ENCODE data around the gene TRIOBP.
"Not testable (repeated sequence)": the region's sequence is repeated elsewhere in the genome, so short reads cannot be mapped to it uniquely, and the experiment has no call there.

TRIOBP gene

DNA sequence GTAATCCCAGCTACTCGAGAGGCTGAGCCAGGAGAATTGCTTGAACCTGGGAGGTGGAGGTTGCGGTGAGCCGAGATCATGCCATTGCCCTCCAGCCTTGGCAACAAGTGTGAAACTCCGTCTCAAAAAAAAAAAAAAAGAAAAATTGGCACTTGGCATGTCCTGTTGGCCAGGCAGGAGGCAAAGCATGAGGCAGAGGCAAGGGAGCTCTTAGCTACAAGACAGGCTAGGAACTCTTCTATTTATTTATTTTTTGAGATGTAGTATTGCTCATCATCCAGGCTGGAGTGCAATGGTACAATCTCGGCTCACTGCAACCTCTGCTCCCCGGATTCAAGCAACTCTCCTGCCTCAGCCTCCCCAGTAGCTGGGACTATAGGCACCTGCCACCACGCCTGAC, 2.7 kb upstream of the TRIOBP start:
- H3K27ac Mint-ChIP-seq; H3K4me3 Mint-ChIP-seq; DNase-seq; H3K9me3 Mint-ChIP-seq; H3K27me3 Mint-ChIP-seq; ATAC-seq (replicated peaks): not testable (repeated sequence)
- Mint-ChIP-seq H3K36me3 (peaks cover 35 to 53% of the 10 kb centered on the region in 2 donors), H3K4me1 (peaks cover 12 to 20% of the 10 kb centered on the region in 2 donors)

DNA sequence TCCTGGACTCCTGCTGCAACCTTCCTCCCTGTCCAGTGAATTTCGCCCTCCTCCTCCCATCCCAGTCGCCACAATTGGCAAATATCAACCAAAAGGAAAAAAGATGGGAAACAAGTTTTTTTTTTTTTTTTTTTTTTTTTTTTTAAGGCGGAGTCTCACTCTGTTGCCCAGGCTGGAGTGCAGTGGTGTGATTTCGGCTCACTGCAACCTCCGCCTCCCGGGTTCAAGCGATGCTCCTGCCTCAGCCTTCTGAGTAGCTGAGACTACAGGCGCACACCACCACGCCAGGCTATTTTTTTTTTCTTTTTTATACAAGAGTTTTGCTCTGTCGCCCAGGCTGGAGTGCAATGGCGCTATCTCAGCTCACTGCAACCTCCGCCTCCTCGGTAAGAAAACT, 590 bp upstream of the TRIOBP start:
- peak in 1 of 2 donors; percentile 47 for ATAC-seq (replicated peaks)
- H3K4me1 Mint-ChIP-seq: peaks cover 12 to 20% of the 10 kb centered on the region in 2 donors

DNA sequence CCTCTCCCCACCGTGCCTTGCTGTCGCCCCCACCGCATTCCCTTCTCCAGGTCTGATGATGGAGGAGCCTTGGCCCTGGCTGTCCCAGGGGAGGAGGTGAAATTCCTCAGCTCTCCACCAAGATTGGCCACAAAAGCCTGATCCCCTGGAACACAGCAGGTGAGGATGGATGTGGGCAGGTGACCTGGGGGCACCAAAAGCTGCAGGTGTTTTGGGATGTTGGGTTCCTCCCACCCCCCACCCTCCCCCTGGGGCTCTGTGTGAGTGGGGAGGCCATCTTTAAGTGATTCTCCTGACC, 639 bp downstream of the TRIOBP start:
- H3K4me3 Mint-ChIP-seq: no peak overlapping the region
- no peak for ATAC-seq (replicated peaks)
- H3K36me3 Mint-ChIP-seq: peaks cover 21 to 28% of the 10 kb centered on the region in 2 donors

More for the DNA sequence above, 590 bp upstream of the TRIOBP start:
- H3K27ac Mint-ChIP-seq, DNase-seq, H3K27me3 Mint-ChIP-seq, H3K9me3 Mint-ChIP-seq: not testable (repeated sequence)
- Mint-ChIP-seq H3K4me3 (peak overlapping the region; percentile 31 to 46), H3K36me3 (peaks cover 28 to 39% of the 10 kb centered on the region in 2 donors)

DNA sequence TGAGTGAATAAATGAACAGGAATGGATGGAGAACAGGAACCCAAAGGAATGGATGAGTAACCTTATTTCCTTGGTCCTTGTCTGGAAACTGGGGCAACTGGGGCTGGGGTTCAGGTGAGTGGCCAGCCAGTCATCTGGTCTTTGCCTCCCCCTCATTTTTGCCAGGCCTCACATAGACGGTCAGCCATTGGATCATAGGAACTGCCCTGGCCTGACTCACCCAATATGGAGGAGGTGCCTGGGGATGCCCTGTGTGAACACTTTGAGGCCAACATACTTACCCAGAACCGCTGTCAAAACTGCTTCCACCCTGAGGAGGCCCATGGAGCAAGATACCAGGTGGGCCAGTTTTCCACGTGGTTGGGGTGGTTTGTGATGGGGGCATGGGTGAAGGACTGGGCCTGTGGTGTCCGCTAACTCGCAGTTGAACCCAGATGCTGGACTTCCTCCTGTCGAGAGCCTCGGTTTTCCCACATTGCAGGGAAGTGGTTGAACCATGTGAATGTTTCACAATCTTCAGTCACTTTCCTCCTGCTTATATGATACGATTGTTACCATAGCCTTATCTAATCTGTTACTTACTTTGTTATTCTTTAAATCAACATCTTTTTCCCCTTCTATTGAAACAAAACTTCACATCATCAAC, 4.4 kb downstream of the TRIOBP start:
- Mint-ChIP-seq H3K4me3 (no peak overlapping the region), H3K27ac (no peak overlapping the region), H3K4me1 (peaks cover 9 to 11% of the 10 kb centered on the region in 2 donors), H3K36me3 (peaks cover 14 to 22% of the 10 kb centered on the region in 2 donors), H3K9me3 (no peaks in the 10 kb centered on the region), H3K27me3 (no peaks in the 10 kb centered on the region)
- ATAC-seq (replicated peaks) (no peak), DNase-seq (no peak)

More for the DNA sequence above, 639 bp downstream of the TRIOBP start:
- Mint-ChIP-seq H3K9me3 (no peaks in the 10 kb centered on the region), H3K27me3 (no peaks in the 10 kb centered on the region), H3K27ac (no peak overlapping the region), H3K4me1 (peaks cover 12 to 20% of the 10 kb centered on the region in 2 donors)
- DNase-seq: no peak

DNA sequence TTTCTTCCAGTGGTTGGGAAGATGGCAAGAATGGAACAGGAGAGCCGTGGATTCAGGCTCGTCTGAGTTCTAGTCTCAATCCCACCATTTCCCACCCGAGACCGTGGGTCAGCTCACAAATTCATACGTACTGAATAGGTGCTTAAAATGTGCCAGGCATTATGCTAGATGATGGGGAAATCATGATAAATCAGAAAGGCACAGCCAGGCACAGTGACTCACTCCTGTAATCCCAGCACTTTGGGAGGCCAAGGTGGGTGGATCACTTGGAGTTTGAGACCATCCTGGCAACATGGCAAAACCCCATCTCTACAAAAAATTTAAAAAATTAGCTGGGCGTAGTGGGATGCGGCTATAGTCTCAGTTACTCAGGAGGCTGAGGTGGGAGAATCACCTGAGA, 7.1 kb downstream of the TRIOBP start:
- no peaks in the 10 kb centered on the region for H3K27me3 Mint-ChIP-seq

DNA sequence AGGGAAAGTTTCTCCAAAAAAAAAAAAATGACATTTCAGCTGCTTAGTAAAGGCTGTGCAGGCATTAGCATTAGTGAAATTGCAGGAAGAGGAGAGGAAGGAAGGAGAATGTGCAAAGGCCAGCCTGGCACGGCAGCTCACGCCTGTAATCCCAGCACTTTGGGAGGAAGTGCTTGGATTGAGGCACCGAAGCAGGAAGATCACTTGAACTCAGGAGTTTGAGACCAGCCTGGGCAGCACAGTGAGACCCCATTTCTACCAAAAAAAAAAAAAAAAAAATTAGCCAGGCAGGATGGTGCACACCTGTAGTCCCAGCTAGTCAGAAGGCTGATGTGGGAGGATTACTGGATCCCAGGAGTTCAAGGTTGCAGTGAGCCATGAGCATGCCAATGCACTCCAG, 7.8 kb downstream of the TRIOBP start:
- no peaks in the 10 kb centered on the region for H3K9me3 Mint-ChIP-seq
- DNase-seq (no peak), ATAC-seq (replicated peaks) (no peak)
- H3K27me3 Mint-ChIP-seq: no peaks in the 10 kb centered on the region
- H3K4me3 Mint-ChIP-seq: no peak overlapping the region
- H3K36me3 Mint-ChIP-seq: peaks cover 11 to 17% of the 10 kb centered on the region in 2 donors
- no peak overlapping the region for H3K27ac Mint-ChIP-seq
- peaks cover 0 to 2% of the 10 kb centered on the region in 2 donors for H3K4me1 Mint-ChIP-seq

More for the DNA sequence above, 7.1 kb downstream of the TRIOBP start:
- H3K27ac Mint-ChIP-seq: no peak overlapping the region
- no peak for DNase-seq
- peaks cover 0 to 2% of the 10 kb centered on the region in 2 donors for H3K4me1 Mint-ChIP-seq
- peaks cover 11 to 17% of the 10 kb centered on the region in 2 donors for H3K36me3 Mint-ChIP-seq
- no peak for ATAC-seq (replicated peaks)
- no peaks in the 10 kb centered on the region for H3K9me3 Mint-ChIP-seq
- no peak overlapping the region for H3K4me3 Mint-ChIP-seq

DNA sequence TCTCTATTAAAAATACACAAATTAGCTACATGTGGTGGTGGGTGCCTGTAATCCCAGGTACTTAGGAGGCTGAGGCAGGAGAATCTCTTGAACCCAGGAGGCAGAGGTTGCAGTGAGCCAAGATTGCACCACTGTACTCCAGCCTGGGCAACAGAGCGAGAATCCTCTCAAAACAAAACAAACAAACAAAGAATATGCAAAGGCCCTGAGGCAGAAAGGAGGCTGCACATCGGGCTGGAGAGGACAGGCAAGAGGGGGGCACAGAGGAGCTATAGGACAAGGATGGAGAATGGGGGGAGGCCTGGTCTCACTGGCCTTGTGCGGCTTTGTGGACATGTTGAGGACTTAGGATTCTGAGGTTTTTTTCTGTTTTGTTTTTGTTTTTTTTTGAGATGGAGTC, 8.4 kb downstream of the TRIOBP start:
- Mint-ChIP-seq H3K27ac (no peak overlapping the region), H3K4me3 (no peak overlapping the region), H3K36me3 (peaks cover 11 to 21% of the 10 kb centered on the region in 2 donors), H3K27me3 (no peaks in the 10 kb centered on the region), H3K4me1 (peaks cover 0 to 2% of the 10 kb centered on the region in 2 donors), H3K9me3 (no peaks in the 10 kb centered on the region)
- DNase-seq (no peak), ATAC-seq (replicated peaks) (no peak)

DNA sequence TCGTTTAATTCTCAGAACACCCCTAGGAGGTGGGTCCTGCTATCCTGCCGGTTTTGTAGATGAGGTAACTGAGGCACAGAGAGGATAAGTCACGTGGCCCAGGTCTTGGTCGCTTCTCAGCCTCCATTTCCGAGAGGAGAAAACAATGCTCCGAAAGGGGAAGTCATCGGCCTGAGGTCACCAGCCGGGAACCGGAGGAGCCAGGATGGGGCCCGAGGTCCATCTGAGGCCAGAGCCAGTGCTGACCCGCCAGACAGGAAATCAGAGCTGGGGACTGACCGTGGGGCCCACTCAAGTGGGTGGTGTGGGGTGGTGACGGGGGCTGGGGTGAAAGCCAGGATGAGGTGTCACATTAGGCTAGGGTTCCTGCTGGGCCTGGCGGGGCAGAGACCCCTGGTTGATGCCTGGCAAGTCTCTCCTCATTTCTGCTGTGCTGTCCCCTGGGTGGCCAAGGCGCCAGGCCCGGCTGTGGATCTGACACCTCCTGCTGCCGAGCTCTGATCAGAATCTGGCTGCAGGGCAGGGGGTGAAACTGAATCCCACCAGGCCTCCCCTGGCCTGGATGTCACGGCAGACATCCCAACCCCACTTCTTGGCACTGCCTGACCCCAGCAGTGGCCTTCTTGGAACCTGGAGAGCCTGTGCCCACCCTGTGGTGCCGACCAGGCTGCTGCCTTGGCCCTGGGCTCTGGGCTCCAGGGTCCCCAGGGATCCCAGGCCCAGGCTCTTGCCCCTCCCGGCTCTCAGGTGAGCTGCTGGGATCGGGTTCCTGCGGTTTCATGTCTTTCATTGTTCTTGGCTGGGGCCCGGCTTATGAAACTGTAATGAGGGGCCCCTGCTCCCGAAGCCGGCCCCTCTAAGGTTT, 12.0 kb downstream of the TRIOBP start:
- no peaks in the 10 kb centered on the region for H3K27me3 Mint-ChIP-seq
- DNase-seq (no peak), ATAC-seq (replicated peaks) (no peak)
- H3K36me3 Mint-ChIP-seq: peaks cover 11 to 26% of the 10 kb centered on the region in 2 donors
- no peak overlapping the region for H3K4me3 Mint-ChIP-seq
- H3K9me3 Mint-ChIP-seq: no peaks in the 10 kb centered on the region
- H3K27ac Mint-ChIP-seq: peak overlapping the region; percentile 9
- peaks cover 4 to 6% of the 10 kb centered on the region in 2 donors for H3K4me1 Mint-ChIP-seq

DNA sequence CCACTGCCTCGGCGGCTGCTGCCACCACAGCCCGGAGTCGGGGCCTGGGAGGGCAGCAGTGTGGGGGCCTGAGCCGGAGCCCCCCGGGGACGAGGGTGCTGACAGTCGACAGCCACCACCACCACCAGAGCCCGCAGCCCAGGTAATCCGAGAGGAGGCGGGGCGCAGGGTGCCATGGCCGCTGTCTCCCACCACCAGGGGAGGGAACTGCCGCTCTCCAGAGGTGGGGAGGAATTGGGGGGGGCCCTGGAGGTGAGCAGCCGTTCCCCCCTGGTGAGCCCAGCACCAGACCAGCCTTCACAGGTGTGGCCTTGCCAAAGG, 12.6 kb downstream of the TRIOBP start:
- DNase-seq (no peak), ATAC-seq (replicated peaks) (no peak)
- Mint-ChIP-seq H3K27ac (no peak overlapping the region), H3K9me3 (no peaks in the 10 kb centered on the region), H3K36me3 (peaks cover 10 to 23% of the 10 kb centered on the region in 2 donors), H3K4me1 (peaks cover 4 to 7% of the 10 kb centered on the region in 2 donors), H3K4me3 (no peak overlapping the region), H3K27me3 (no peaks in the 10 kb centered on the region)

DNA sequence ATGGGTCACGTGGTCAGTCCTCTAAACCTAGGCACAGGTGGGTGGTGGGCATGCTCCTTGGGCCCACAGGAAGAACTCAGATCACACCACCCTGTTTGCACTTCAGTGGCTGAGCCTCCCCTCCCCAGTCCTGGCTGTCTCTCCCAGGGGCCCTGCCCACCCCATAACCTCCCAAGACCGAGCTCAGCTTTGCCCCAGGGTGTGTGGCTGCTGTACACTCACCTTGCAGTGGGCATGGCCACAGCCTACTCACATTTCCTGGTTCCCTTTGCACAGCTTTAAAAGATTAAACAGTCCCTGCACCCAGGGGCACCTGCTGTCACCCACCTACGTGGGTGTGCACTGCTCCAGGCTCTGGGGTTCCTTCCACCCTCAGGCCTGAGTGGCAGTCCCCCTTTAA, 13.8 kb downstream of the TRIOBP start:
- H3K4me1 Mint-ChIP-seq: peaks cover 2 to 7% of the 10 kb centered on the region in 2 donors
- H3K27ac Mint-ChIP-seq: no peak overlapping the region
- ATAC-seq (replicated peaks) (peak in 1 of 2 donors; percentile 8), DNase-seq (no peak)
- no peaks in the 10 kb centered on the region for H3K9me3 Mint-ChIP-seq
- H3K4me3 Mint-ChIP-seq: no peak overlapping the region
- peaks cover 6 to 20% of the 10 kb centered on the region in 2 donors for H3K36me3 Mint-ChIP-seq
- H3K27me3 Mint-ChIP-seq: no peaks in the 10 kb centered on the region

DNA sequence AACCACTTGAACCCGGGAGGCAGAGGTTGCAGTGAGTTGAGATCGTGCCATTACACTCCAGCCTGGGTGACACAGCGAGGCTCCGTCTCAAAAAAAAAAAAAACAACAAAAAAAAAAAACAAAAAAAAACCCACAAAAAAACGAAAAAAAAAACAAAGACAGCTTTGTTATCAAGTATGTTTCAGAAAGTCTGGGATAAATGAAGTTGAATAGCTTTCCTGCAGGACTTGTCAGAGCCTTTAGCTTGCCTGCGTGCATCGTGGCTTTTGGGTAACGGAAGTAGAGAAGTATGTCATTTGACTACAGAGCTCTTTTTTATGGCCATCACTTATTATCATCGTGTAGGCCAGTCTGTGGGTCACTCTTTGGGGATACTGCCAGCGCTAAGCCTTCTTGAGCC, 14.6 kb downstream of the TRIOBP start:
- DNase-seq (no peak), ATAC-seq (replicated peaks) (no peak)
- H3K27me3 Mint-ChIP-seq: no peaks in the 10 kb centered on the region
- H3K27ac Mint-ChIP-seq: no peak overlapping the region
- H3K4me3 Mint-ChIP-seq: no peak overlapping the region
- H3K36me3 Mint-ChIP-seq: peaks cover 0 to 16% of the 10 kb centered on the region in 2 donors
- peaks cover 2 to 7% of the 10 kb centered on the region in 2 donors for H3K4me1 Mint-ChIP-seq
- no peaks in the 10 kb centered on the region for H3K9me3 Mint-ChIP-seq

DNA sequence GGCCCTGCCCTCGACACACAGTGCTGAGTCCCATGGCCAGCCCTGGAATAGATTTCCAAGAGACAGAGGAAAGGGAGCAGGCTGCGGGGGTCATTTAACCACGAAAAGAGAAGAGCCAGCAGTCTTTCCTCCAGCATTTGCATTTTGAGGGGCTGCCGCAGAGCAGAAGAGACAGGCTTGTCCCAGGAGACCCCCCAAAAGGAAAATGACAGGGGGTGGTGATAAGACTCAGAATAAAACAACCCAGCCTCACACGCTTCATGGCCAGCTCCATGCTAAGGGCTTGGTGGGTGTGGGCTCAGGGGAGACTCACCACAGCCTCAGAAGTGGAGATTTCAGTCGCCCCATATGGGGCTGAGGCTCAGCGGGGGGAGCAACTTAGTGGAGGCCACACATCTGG, 16.9 kb downstream of the TRIOBP start:
- no peaks in the 10 kb centered on the region for H3K27me3 Mint-ChIP-seq
- ATAC-seq (replicated peaks) (no peak), DNase-seq (no peak)
- H3K4me3 Mint-ChIP-seq: no peak overlapping the region
- H3K27ac Mint-ChIP-seq: no peak overlapping the region
- peaks cover 2 to 7% of the 10 kb centered on the region in 2 donors for H3K4me1 Mint-ChIP-seq
- H3K9me3 Mint-ChIP-seq: no peaks in the 10 kb centered on the region
- peaks cover 4 to 23% of the 10 kb centered on the region in 2 donors for H3K36me3 Mint-ChIP-seq

DNA sequence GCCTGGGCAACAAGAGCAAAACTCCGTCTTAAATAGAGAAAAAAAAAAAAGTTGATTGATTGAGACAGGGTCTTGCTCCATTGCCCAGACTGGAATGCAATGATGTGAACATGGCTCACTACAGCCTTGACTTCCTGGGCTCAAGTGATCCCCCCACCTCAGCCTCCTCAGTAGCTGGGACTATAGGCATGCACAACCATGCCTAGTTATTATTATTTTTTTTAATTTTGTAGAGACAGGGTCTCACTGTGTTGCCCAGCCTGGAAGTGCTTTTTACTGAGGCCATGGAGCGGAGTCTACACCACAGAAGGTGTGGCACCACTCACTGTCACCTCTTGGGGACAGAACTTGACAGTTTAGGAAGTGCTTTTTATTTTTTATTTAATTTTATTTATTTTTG, 17.8 kb downstream of the TRIOBP start:
- H3K36me3 Mint-ChIP-seq: peaks cover 4 to 23% of the 10 kb centered on the region in 2 donors

DNA sequence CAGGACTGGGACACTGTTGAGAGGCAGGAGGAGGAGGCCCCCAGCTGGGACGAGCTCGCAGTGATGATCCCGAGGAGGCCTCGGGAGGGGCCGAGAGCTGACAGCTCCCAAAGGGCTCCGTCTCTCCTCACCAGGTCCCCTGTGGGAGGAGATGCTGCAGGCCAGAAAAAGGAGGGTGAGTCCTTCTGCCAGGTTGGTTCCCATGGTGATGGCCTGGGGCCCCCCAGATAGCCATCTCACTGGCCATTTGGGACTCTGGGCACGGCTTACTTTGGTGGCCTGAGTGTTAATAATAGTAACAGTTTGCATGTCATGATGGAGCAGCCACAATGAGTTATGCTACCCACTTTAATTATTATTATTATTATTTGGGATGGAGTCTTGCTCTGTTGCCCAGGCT, 18.9 kb downstream of the TRIOBP start:
- Mint-ChIP-seq H3K4me3 (no peak overlapping the region), H3K9me3 (no peaks in the 10 kb centered on the region), H3K4me1 (peaks cover 2 to 7% of the 10 kb centered on the region in 2 donors), H3K27ac (no peak overlapping the region), H3K27me3 (no peaks in the 10 kb centered on the region), H3K36me3 (peaks cover 4 to 14% of the 10 kb centered on the region in 2 donors)
- ATAC-seq (replicated peaks) (no peak), DNase-seq (no peak)

More for the DNA sequence above, 17.8 kb downstream of the TRIOBP start:
- Mint-ChIP-seq H3K4me1 (peaks cover 2 to 7% of the 10 kb centered on the region in 2 donors), H3K27ac (no peak overlapping the region), H3K27me3 (no peaks in the 10 kb centered on the region), H3K9me3 (no peaks in the 10 kb centered on the region), H3K4me3 (no peak overlapping the region)
- no peak for DNase-seq
- no peak for ATAC-seq (replicated peaks)

DNA sequence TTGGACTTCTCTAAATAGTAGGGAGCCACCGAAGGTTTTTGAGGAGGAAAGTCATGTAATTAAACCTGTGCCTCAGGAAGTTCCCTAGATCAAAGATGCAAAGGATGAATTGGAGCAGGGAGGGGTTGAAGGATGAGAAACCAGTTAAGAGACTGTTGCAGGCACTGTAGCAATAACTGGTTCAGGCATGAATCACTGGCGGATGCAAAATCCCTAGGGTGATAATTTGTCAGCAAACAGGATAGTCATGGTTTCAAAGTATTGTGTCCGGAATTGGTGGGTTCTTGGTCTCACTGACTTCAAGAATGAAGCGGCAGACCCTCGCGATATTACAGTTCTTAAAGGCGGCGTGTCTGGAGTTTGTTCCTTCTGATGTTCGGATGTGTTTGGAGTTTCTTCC, 19.9 kb downstream of the TRIOBP start:
- Mint-ChIP-seq H3K27ac (no peak overlapping the region), H3K9me3 (no peaks in the 10 kb centered on the region), H3K36me3 (peaks cover 4 to 14% of the 10 kb centered on the region in 2 donors), H3K27me3 (no peaks in the 10 kb centered on the region), H3K4me1 (peaks cover 2 to 7% of the 10 kb centered on the region in 2 donors), H3K4me3 (no peak overlapping the region)
- ATAC-seq (replicated peaks): no peak
- DNase-seq: no peak
